Pulmonary artery endothelial cell (primary cell): Measurements from ENCODE around the gene GEMIN8. TPM values are rescaled to one million over a fixed set of nuclear protein-coding genes. Genes with fewer than 3 reads are reported as not detected.

Experiments
- total RNA-seq: library from RNA; depleted of rRNA; stranded (reverse); fragments of >200 nt; gene quantifications from 2 replicates; pipeline ENCODE4 v1.2.3, GENCODE V29; 2014

Gene GEMIN8
- total RNA-seq, 1 donor from 2014 or later, result 16.7 TPM

Other genes with a start within 250 kb of the GEMIN8 start
- gene GPM6B, start 212.8 kb downstream of the GEMIN8 start, total RNA-seq, result 1.1 and 2.2 TPM in 2 replicates